Endodermal cell (in vitro differentiated cells): ENCODE results near the gene CYP3A4. TPM values are rescaled to one million over a fixed set of nuclear protein-coding genes. Genes with fewer than 3 reads are reported as not detected.
"Not testable (repeated sequence)": the region's sequence is repeated elsewhere in the genome, so short reads cannot be mapped to it uniquely, and the experiment has no call there.

Experiments
- DNase-seq: peaks from one replicate; pipeline ENCODE4 v3.0.0-alpha.2; 2017
- H3K27ac ChIP-seq: 2 replicates; pipeline ENCODE4 v1.5.1; 2013; ENCODE audit warnings: mild to moderate bottlenecking, low read depth, low read length, moderate library complexity
- H3K27me3 ChIP-seq: 2 replicates; pipeline ENCODE4 v1.6.1; 2013; ENCODE audit warnings: mild to moderate bottlenecking, low read length, moderate library complexity; ENCODE audit not compliant: insufficient read depth, control insufficient read depth, poor library complexity, severe bottlenecking
- H3K36me3 ChIP-seq: 2 replicates; pipeline ENCODE4 v1.7.0; 2013; ENCODE audit warnings: mild to moderate bottlenecking, low read length, moderate library complexity; ENCODE audit not compliant: control insufficient read depth, insufficient read depth
- H3K4me1 ChIP-seq: one replicate; pipeline ENCODE4 v1.7.0; 2013; ENCODE audit warnings: low read length; ENCODE audit not compliant: control insufficient read depth, insufficient read depth
- H3K4me3 ChIP-seq: 2 replicates; pipeline ENCODE4 v1.5.1; 2013; ENCODE audit warnings: mild to moderate bottlenecking, low read length, moderate library complexity
- H3K9ac ChIP-seq: 2 replicates; pipeline ENCODE4 v1.6.1; 2013; ENCODE audit warnings: mild to moderate bottlenecking, low read length, moderate library complexity; ENCODE audit not compliant: poor library complexity, severe bottlenecking; ENCODE audit errors: extremely low read depth
- H3K9me3 ChIP-seq: 2 replicates; pipeline ENCODE4 v1.6.1; 2013; ENCODE audit warnings: mild to moderate bottlenecking, low read length, moderate library complexity; ENCODE audit not compliant: control insufficient read depth
- H3K27ac Mint-ChIP-seq: 2 replicates; pipeline ENCODE4 v1.8.0; 2020; ENCODE audit warnings: mixed read lengths
- H3K27me3 Mint-ChIP-seq: 2 replicates; pipeline ENCODE4 v1.8.0; 2021; ENCODE audit warnings: mild to moderate bottlenecking, mixed read lengths; ENCODE audit not compliant: insufficient read depth
- H3K36me3 Mint-ChIP-seq: 2 replicates; pipeline ENCODE4 v1.8.0; 2020; ENCODE audit warnings: low read depth, mixed read lengths
- H3K4me1 Mint-ChIP-seq: 2 replicates; pipeline ENCODE4 v1.8.0; 2020; ENCODE audit warnings: mixed read lengths
- H3K4me3 Mint-ChIP-seq: 2 replicates; pipeline ENCODE4 v1.8.0; 2020; ENCODE audit warnings: mild to moderate bottlenecking, moderate library complexity, mixed read lengths
- H3K9me3 Mint-ChIP-seq: 2 replicates; pipeline ENCODE4 v1.8.0; 2020; ENCODE audit warnings: mild to moderate bottlenecking, mixed read lengths
- CTCF ChIP-seq: fragments of 200-600 bp; sonication (generic); conservative IDR thresholded peaks from 2 replicates; pipeline ENCODE4 v1.5.0; 2021; ENCODE audit warnings: antibody characterized with exemption, mild to moderate bottlenecking
- WGBS, 2 experiments: methylation state at CpG; one replicate each; pipeline versions ENCODE4 v1.1.5 to v1.1.7; 2013; ENCODE audit warnings: missing lambda C conversion rate in 2 of 2, mixed read lengths in 1 of 2; ENCODE audit not compliant: insufficient coverage in 1 of 2, insufficient read length in 1 of 2; 5-methylcytosine and 5-hydroxymethylcytosine counted together
- total RNA-seq, 2 donors: library from RNA; stranded (reverse); fragmentation: NEBNext Ultra II Directional in 1 of 2; extraction: Animal tissue kit (Norgen Biotek cat#: 25700) in 1 of 2; gene quantifications; 2 replicates in 1 of 2; 3 replicates in 1 of 2; pipeline ENCODE4 v1.2.1, GENCODE V29; 2021

CYP3A4 gene
- total RNA-seq, 2 donors from 2014 or later, result 0.11 TPM; not detected in 1

- H3K4me3 ChIP-seq, result no peak overlapping the region
- H3K4me1 Mint-ChIP-seq, result peaks cover 13% of the 10 kb centered on the region
- H3K36me3 Mint-ChIP-seq, result no peaks in the 10 kb centered on the region
- H3K27me3 ChIP-seq, result no peaks in the 10 kb centered on the region
- no peak for TF ChIP-seq CTCF
- H3K4me1 ChIP-seq, result no peaks in the 10 kb centered on the region
- no peak overlapping the region for H3K27ac ChIP-seq
- no peaks in the 10 kb centered on the region for H3K36me3 ChIP-seq
- H3K27ac Mint-ChIP-seq, result no peak overlapping the region
- no peak overlapping the region for H3K9ac ChIP-seq
- peaks cover 14% of the 10 kb centered on the region for H3K27me3 Mint-ChIP-seq
- H3K9me3 Mint-ChIP-seq, result peaks cover 4% of the 10 kb centered on the region
- WGBS, 2 experiments, result 62 to 85% methylated on average over 2 to 3 of the region's 3 CpGs
- no peak for DNase-seq
- no peak overlapping the region for H3K4me3 Mint-ChIP-seq
- H3K9me3 ChIP-seq, result no peaks in the 10 kb centered on the region
Observed at GRCh38 chr7:99752356-99752755, 31.6 kb downstream of the CYP3A4 start.

DNA sequence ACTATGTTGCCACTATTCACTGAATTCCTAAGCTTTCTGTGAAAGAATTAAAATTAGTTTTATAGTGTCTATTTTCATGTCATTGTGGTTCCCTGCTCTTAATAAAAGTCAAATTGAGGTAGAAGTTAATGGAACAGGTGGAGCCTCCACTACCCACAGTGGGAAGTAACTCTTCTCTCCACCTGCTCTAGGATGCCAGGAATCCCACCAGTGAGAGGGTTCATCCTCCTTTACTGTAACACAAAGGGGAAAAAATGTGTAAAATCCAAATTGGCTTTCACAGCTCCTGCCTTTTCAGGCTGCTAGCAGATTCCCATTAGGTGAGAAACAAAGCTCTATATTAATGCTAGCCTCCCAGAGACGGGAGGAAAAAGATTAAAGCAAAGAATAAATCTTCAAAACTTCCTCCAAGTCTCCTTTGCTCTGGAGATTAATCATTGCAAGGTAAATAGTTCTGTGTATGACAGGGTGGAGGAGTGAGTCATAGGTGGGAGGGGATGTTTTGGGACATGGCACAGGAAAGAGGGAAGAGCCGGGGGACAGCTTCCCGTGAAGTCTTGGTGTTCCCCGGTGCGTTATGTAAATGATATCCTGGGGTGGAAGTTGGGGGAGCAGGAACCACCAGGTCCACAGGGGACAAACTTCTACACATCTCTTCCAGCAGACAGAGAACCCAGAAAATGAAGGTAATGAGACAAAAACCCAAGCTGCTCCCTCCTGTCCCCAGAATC, 32.5 kb downstream of the CYP3A4 start:
- H3K4me1 ChIP-seq, H3K36me3 ChIP-seq, H3K9me3 Mint-ChIP-seq, H3K27me3 ChIP-seq, H3K36me3 Mint-ChIP-seq, H3K4me3 ChIP-seq, H3K27ac ChIP-seq, H3K9ac ChIP-seq, H3K27ac Mint-ChIP-seq, DNase-seq, H3K9me3 ChIP-seq: not testable (repeated sequence)
- WGBS, 2 experiments, result 53% methylated on average over 2 of the region's 5 CpGs; no CpG with 5 or more reads in 1 of the 2 experiments
- peaks cover 13% of the 10 kb centered on the region for H3K4me1 Mint-ChIP-seq
- H3K4me3 Mint-ChIP-seq, result peak overlapping the region; percentile 29
- H3K27me3 Mint-ChIP-seq, result peaks cover 14% of the 10 kb centered on the region

DNA sequence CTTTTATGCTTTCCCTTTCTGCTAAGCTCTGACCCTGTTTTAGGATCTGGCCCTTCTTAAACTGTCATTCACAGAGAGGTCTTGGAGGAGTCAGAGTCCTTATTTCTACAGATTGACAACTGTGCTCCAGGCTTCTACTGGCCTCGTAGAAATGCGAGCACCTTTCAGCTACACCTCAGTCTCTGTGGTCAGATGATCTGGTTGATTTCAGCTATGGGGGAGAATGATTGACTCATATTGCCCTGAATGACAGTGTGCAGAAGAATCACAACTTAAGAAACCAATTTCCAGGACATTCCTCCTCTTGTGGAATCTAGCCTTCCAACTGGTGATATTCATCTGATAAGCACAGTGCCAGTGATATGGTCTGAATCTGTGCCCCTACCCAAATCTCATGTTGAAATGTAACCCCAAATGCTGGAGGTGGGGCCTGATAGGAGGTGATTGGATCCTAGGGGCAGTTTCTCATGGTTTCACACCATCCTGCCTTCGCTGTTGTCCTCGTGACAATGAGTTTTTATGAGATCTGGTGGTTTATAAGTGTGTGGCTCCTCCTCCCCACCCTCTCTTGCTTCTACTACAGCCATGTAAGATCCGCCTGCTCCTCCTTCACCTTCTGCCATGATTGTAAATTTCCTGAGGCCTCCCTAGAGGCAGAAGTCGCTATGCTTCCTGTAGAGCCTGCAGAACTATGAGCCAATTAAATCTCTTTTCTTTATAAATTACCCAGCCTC, 35.0 kb downstream of the CYP3A4 start:
- H3K4me3 ChIP-seq, result no peak overlapping the region
- Mint-ChIP-seq H3K9me3 (peaks cover 9% of the 10 kb centered on the region), H3K4me3 (no peak overlapping the region), H3K27me3 (peaks cover 15% of the 10 kb centered on the region), H3K36me3 (no peaks in the 10 kb centered on the region), H3K27ac (no peak overlapping the region), H3K4me1 (peaks cover 13% of the 10 kb centered on the region)
- H3K27me3 ChIP-seq, result no peaks in the 10 kb centered on the region
- 90 to 98% methylated on average over 2 to 6 of the region's 6 CpGs for WGBS, 2 experiments
- no peak for DNase-seq
- no peak overlapping the region for H3K9ac ChIP-seq
- no peaks in the 10 kb centered on the region for H3K9me3 ChIP-seq
- H3K27ac ChIP-seq, result no peak overlapping the region
- H3K4me1 ChIP-seq, result no peaks in the 10 kb centered on the region
- no peaks in the 10 kb centered on the region for H3K36me3 ChIP-seq
- no peak for TF ChIP-seq CTCF

DNA sequence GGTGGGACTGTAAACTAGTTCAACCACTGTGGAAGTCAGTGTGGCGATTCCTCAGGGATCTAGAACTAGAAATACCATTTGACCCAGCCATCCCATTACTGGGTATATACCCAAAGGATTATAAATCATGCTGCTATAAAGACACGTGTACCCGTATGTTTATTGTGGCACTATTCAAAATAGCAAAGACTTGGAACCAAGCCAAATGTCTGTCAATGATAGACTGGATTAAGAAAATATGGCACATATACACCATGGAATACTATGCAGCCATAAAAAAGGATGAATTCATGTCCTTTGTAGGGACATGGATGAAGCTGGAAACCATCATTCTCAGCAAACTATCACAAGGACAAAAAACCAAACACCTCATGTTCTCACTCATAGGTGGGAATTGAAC, 37.1 kb downstream of the CYP3A4 start:
- H3K27me3 Mint-ChIP-seq, result peaks cover 11% of the 10 kb centered on the region
- not testable (repeated sequence) for H3K4me3 ChIP-seq, H3K27me3 ChIP-seq, H3K4me3 Mint-ChIP-seq, H3K4me1 ChIP-seq, H3K36me3 ChIP-seq, DNase-seq, H3K9me3 ChIP-seq, H3K9ac ChIP-seq, H3K27ac ChIP-seq, H3K36me3 Mint-ChIP-seq, H3K9me3 Mint-ChIP-seq, H3K27ac Mint-ChIP-seq
- 94% methylated on average over 2 of the region's 3 CpGs; no CpG with 5 or more reads in 1 of the 2 experiments for WGBS, 2 experiments
- peaks cover 11% of the 10 kb centered on the region for H3K4me1 Mint-ChIP-seq

DNA sequence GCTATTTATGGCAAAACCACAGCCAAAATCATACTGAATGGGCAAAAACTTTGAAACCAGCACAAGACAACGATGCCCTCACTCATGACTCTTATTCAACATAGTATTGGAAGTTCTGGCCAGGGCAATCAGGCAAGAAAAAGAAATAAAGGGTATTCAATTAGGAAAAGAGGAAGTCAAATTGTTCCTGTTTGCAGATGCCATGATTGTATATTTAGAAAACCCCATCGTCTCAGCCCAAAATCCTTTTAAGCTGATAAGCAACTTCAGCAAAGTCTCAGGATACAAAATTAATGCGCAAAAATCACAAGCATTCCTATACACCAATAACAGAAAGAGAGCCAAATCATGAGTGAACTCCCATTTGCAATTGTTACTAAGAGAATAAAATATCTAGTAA, 38.6 kb downstream of the CYP3A4 start:
- H3K27me3 Mint-ChIP-seq, result peaks cover 11% of the 10 kb centered on the region

More for the DNA sequence above, 38.6 kb downstream of the CYP3A4 start:
- not testable (repeated sequence) for H3K4me1 Mint-ChIP-seq, DNase-seq, H3K9me3 Mint-ChIP-seq, H3K27me3 ChIP-seq, H3K4me3 Mint-ChIP-seq, H3K27ac ChIP-seq, H3K9me3 ChIP-seq, H3K4me3 ChIP-seq, H3K27ac Mint-ChIP-seq, H3K36me3 ChIP-seq, H3K4me1 ChIP-seq, H3K36me3 Mint-ChIP-seq, H3K9ac ChIP-seq
- WGBS, 2 experiments, result 86 to 93% methylated on average over 1 to 3 of the region's 3 CpGs
